RWPE1 (cell line): ENCODE results near the gene RGS5.
"Not testable (repeated sequence)": the region's sequence is repeated elsewhere in the genome, so short reads cannot be mapped to it uniquely, and the experiment has no call there.

Source experiments
- CTCF ChIA-PET: fragments of 350-600 bp; sonication (Branson Sonifier 250); formaldehyde crosslinking; extraction: SDS; loops from one replicate; lab custom pipeline; 2021; lab: Yijun Ruan, JAX
- POLR2A ChIA-PET: fragments of 400-600 bp; formaldehyde crosslinking; extraction: SDS; loops from one replicate; lab custom pipeline; 2020; ENCODE audit warnings: antibody characterized with exemption; ENCODE audit not compliant: low non-redundant PET; lab: Yijun Ruan, JAX
- DNase-seq: peaks from one replicate; pipeline ENCODE4 v3.0.0; 2012; ENCODE audit warnings: low spot score
- H3K27ac ChIP-seq: fragments of 450-650 bp; 2 replicates; pipeline ENCODE4 v1.5.1; 2017
- CTCF ChIP-seq: fragments of 450-650 bp; conservative IDR thresholded peaks from 2 replicates; pipeline ENCODE4 v1.5.1; 2017; ENCODE audit warnings: low read depth, mild to moderate bottlenecking

Gene RGS5

GRCh38 chr1:163202833-163203451 is at the start of gene RGS5:
Gene RGS5 (minus strand): TSS chr1:163202916. CDS start chr1:163202835, 81 bp downstream.
- no peak for TF ChIP-seq CTCF
- CTCF ChIA-PET: interaction anchor here (0.7 to 0.9 kb wide), 2 partner anchors 28 to 91 kb away, joined by 3 read pairs; no protein-coding TSS in a partner anchor
- no peak for DNase-seq
- POLR2A ChIA-PET: no interaction called here
- no peak within 1 kb of the TSS for H3K27ac ChIP-seq

DNA sequence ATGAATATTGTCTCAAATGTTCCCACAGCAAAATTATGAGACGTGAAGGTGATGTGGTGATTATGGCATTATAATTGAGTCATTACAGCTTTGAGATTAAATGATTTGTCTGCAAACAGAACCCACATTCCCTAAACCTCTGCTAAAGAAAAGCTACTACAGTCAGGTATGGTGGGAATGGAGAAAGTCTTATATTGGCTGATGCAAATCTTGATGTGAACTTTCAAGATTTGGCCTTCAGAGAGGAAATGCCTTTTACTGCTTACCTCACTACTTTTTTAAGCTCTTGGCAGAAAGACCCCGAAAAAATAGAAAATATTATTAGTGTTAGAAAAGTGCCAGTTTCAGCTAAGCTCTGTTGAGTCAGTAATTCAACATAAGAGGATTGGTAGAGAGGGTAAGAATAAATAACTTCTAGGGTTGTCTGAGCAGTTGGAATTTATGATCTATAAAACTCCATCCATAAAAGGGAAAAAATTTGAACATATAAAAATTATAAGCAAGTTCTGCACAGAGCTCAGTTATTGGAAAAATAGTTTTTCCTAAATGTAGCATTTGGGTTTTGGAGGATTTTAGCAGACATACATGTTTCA is 47.8 kb upstream of the RGS5 start:
- H3K27ac ChIP-seq: no peak overlapping the region
- ChIA-PET POLR2A (no interaction called here), CTCF (no interaction called here)
- no peak for DNase-seq
- no peak for TF ChIP-seq CTCF

GRCh38 chr1:163248064-163248463 is 45.3 kb upstream of the RGS5 start:
- no peak for TF ChIP-seq CTCF
- ChIA-PET POLR2A (no interaction called here), CTCF (interaction anchor here (0.5 kb wide), 1 partner anchor 11 kb away, joined by 4 read pairs; no protein-coding TSS in a partner anchor)
- no peak overlapping the region for H3K27ac ChIP-seq
- no peak for DNase-seq

DNA sequence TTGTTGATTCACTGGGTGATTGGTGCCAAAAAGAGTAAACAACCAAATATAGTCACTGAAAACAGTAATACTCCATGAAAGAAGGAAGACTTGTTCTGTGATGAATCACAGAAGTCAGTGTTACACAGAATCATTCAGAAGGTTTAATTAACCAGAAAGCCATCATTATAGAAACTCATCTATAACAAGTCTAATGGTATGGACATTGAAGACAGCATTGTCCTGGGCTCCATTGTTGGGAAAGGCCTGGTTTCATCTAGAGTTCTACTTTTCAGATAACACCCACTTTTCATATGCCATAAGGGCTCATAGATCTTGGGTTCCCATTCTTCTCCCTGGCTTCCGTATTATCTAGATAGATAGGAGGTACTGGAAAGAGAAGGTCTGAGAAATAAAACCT is 41.9 kb upstream of the RGS5 start:
- CTCF ChIA-PET: interaction anchor here (0.5 kb wide), 1 partner anchor 43 kb away, joined by 5 read pairs; no protein-coding TSS in a partner anchor
- H3K27ac ChIP-seq, POLR2A ChIA-PET, DNase-seq: not testable (repeated sequence)

DNA sequence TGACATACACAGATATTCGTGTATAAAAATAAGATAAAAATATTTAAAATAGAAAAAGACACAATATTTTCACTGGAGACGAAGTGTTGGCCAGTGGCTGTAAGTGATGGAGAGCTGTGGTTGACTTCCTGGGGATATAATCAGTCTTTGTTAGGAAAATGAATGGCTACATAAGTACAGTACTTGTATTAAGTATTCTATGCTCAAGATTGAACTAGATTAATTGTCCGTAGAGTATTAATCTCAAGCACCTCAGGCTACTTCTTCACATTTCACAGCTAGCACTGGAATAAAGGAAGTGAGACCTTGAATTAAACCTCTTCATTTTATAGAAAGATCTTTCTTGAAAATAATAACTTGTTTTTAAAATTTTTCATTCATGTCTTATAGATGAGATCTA is 39.0 kb upstream of the RGS5 start:
- ChIA-PET CTCF (no interaction called here), POLR2A (no interaction called here)
- H3K27ac ChIP-seq: no peak overlapping the region
- TF ChIP-seq CTCF: no peak
- DNase-seq: no peak

GRCh38 chr1:163240705-163241104 is 38.0 kb upstream of the RGS5 start:
- no peak overlapping the region for H3K27ac ChIP-seq
- ChIA-PET CTCF (interaction anchor here (0.6 kb wide), 1 partner anchor 75 kb away, joined by 4 read pairs; no protein-coding TSS in a partner anchor), POLR2A (no interaction called here)
- DNase-seq: peak; percentile 18
- no peak for TF ChIP-seq CTCF

- CTCF ChIA-PET, H3K27ac ChIP-seq, DNase-seq, POLR2A ChIA-PET: not testable (repeated sequence)
Observed at GRCh38 chr1:163233643-163234042, 30.9 kb upstream of the RGS5 start.
